ENCODE results near the gene BASP1.

The BASP1 gene

DNA sequence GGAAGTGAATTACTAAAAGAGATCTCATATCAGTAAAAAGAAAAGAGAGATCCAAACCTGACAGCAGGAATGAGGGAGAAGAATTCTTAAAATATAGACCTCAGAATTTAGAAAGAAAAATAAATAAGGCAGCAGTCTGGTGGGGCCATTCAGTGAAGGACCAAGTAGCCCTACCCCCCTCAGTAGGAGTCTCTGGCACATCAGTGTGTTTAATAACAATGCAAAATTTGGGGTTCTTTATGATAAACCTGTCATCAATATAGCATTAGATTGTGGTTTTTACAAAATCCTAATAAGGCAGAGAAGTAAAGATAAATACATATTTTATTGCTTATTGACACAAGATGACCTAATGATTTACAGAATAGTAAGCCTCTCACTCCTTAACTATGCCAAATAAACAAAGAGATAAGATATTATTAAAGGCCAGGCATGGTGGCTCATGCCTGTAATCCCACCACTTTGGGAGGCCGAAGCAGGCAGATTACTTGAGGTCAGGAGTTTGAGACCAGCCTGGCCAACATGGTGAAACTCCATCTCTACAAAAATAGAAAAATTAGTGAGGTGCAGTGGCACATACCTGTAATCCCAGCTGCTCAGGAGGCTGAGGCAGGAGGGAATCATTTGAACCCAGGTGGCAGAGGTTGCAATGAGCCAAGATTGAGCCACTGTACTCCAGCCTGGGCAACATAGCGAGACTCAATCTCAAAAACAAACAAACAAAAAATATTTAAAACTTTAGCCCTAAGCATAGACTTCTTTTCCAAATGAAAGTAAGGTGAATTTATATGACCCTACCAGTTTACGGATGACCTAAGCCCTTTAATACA, 108.6 kb downstream of the BASP1 start:
- no peak for DNase-seq (ENCODE audit: low read depth in 2 of 2)
- H3K4me3 ChIP-seq (replicated peaks in 1 of 2; ENCODE audit: low read depth in 2 of 2, low read length in 2 of 2), result no peak overlapping the region
- TF ChIP-seq, protein P1, sequence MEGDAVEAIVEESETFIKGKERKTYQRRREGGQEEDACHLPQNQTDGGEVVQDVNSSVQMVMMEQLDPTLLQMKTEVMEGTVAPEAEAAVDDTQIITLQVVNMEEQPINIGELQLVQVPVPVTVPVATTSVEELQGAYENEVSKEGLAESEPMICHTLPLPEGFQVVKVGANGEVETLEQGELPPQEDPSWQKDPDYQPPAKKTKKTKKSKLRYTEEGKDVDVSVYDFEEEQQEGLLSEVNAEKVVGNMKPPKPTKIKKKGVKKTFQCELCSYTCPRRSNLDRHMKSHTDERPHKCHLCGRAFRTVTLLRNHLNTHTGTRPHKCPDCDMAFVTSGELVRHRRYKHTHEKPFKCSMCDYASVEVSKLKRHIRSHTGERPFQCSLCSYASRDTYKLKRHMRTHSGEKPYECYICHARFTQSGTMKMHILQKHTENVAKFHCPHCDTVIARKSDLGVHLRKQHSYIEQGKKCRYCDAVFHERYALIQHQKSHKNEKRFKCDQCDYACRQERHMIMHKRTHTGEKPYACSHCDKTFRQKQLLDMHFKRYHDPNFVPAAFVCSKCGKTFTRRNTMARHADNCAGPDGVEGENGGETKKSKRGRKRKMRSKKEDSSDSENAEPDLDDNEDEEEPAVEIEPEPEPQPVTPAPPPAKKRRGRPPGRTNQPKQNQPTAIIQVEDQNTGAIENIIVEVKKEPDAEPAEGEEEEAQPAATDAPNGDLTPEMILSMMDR (IDR thresholded peaks at IDR 0.05; ENCODE audit: low read depth, low read length), result no peak

All from cardiac fibroblast (primary cell).